Stimulated activated CD4-positive, alpha-beta T cell treated with anti-CD3 and anti-CD28 coated beads, Interleukin-1b, Interleukin-23, amount 100 ng/mL, for 4 hours (primary cell): Measurements from ENCODE around the gene CNTN2.

Source experiments
- DNase-seq, 2 donors: peaks; one replicate each; pipeline ENCODE4 v3.0.0-alpha.2; 2020; ENCODE audit warnings: low read depth in 2 of 2

The CNTN2 gene

DNA sequence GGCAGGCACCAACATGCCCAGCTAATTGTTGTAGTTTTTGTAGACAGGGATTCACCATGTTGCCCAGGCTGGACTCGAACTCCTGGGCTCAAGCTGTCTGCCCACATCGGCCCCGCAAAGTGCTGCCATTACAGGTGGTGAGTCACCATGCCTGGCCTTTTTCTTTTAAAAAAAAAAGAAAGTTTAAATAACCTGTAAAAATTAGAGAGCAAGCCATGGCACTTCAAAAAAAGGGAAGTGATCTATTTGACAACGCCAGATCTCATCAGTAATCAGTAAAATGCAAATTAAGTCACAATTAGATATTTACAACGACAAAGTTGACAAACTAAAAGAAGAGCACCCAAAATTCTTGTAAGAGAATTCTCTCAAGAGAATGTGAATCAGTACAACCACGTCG, 81.7 kb downstream of the CNTN2 start:
- no peak for DNase-seq

DNA sequence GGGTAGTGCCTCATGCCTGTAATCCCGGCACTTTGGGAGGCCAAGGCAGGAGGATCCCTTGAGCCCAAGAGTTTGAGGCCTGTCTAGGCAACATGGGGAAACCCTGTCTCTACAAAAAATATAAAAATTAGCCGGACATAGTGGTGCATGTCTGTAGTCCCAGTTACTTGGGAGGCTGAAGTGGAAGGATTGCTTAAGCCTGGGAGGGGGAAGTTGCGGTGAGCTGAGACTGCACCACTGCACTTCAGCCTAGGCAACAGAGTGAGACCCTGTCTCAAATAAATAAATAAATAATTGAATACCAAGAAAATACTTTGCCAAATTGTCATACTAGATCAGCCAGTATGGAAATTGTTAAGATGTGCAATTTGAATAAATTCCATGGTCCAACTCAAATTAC, 84.6 kb downstream of the CNTN2 start:
- DNase-seq, result no peak
